ENCODE measurements around the gene RFTN1. TPM values are rescaled to one million over a fixed set of nuclear protein-coding genes. Genes with fewer than 3 reads are reported as not detected.

Gene RFTN1
- total and polyA plus RNA-seq, 5 experiments from 2014 or later = 35.3 to 61.8 (median 44.2) TPM

- Mint-ChIP-seq H3K27me3 (no peaks in the 10 kb centered on the region), H3K4me1 (peaks cover 50 to 99% (median 95%) of the 10 kb centered on the region in 4 donors), H3K27ac (peak overlapping the region; percentile 86 to 99 (median 96)), H3K9me3 (peaks cover 0 to 4% (median 0%) of the 10 kb centered on the region in 9 donors), H3K4me3 (peak overlapping the region; percentile 24 to 100 (median 93)), H3K36me3 (peaks cover 65 to 90% (median 76%) of the 10 kb centered on the region in 3 donors)
- ATAC-seq (no peak), DNase-seq (no peak)
- POLR2A ChIA-PET = interaction anchor here (1.7 to 11.0 kb wide), 7 partner anchors 7 to 216 kb away, joined by 5 to 268 read pairs (median 16); partner anchors contain the start of genes DPH3, OXNAD1 and RFTN1
Observed at GRCh38 chr3:16299746-16300145, 213.8 kb downstream of the RFTN1 start.

GRCh38 chr3:16298891-16299290, 214.6 kb downstream of the RFTN1 start:
- Mint-ChIP-seq H3K27me3 (no peaks in the 10 kb centered on the region), H3K36me3 (peaks cover 64 to 89% (median 71%) of the 10 kb centered on the region in 3 donors), H3K4me3 (peak overlapping the region; percentile 27 to 100 (median 93)), H3K4me1 (peaks cover 44 to 96% (median 90%) of the 10 kb centered on the region in 4 donors), H3K27ac (peak overlapping the region; percentile 86 to 99 (median 96)), H3K9me3 (peaks cover 0 to 9% (median under 1%) of the 10 kb centered on the region in 9 donors)
- DNase-seq (no peak), ATAC-seq (no peak)
- POLR2A ChIA-PET = interaction anchor here (1.3 to 1.6 kb wide), 3 partner anchors 10 to 18 kb away, joined by 6 to 12 read pairs (median 10); no protein-coding TSS in a partner anchor

- peak in 1 of 2 donors; percentile 4 for ATAC-seq
- Mint-ChIP-seq H3K9me3 (peaks cover 0 to 16% (median 6%) of the 10 kb centered on the region in 9 donors), H3K27ac (peak overlapping the region; percentile 86 to 99 (median 96)), H3K36me3 (peaks cover 63 to 90% (median 75%) of the 10 kb centered on the region in 3 donors), H3K4me3 (peak overlapping the region; percentile 27 to 100 (median 93)), H3K27me3 (no peaks in the 10 kb centered on the region), H3K4me1 (peaks cover 44 to 98% (median 89%) of the 10 kb centered on the region in 4 donors)
- POLR2A ChIA-PET = interaction anchor here (0.7 to 1.6 kb wide), 5 partner anchors 10 to 39 kb away, joined by 3 to 12 read pairs (median 6); no protein-coding TSS in a partner anchor
- DNase-seq = no peak
Observed at GRCh38 chr3:16297997-16298885, 215.3 kb downstream of the RFTN1 start.

GRCh38 chr3:16295298-16295890, 218.1 kb downstream of the RFTN1 start:
- DNase-seq = no peak
- peaks cover 0 to 16% (median 6%) of the 10 kb centered on the region in 9 donors for H3K9me3 Mint-ChIP-seq
- peaks cover 38 to 94% (median 83%) of the 10 kb centered on the region in 4 donors for H3K4me1 Mint-ChIP-seq
- peak overlapping the region; percentile 47 to 100 (median 76) for H3K4me3 Mint-ChIP-seq
- peak overlapping the region; percentile 76 to 99 (median 94) for H3K27ac Mint-ChIP-seq
- peaks cover 51 to 76% (median 62%) of the 10 kb centered on the region in 3 donors for H3K36me3 Mint-ChIP-seq
- no peak for ATAC-seq
- POLR2A ChIA-PET = interaction anchor here (1.2 to 9.8 kb wide), 7 partner anchors 9 to 217 kb away, joined by 5 to 304 read pairs (median 9); partner anchors contain the start of genes DPH3 and OXNAD1
- no peaks in the 10 kb centered on the region for H3K27me3 Mint-ChIP-seq

- H3K9me3 Mint-ChIP-seq = peaks cover 0 to 16% (median 6%) of the 10 kb centered on the region in 9 donors
- peaks cover 39 to 94% (median 81%) of the 10 kb centered on the region in 4 donors for H3K4me1 Mint-ChIP-seq
- peak overlapping the region; percentile 62 to 100 (median 75) for H3K4me3 Mint-ChIP-seq
- ATAC-seq = peak in 1 of 2 donors; percentile 30
- POLR2A ChIA-PET = interaction anchor here (0.6 to 9.8 kb wide), 6 partner anchors 9 to 217 kb away, joined by 3 to 304 read pairs (median 12); no protein-coding TSS in a partner anchor
- no peak for DNase-seq
- no peaks in the 10 kb centered on the region for H3K27me3 Mint-ChIP-seq
- peaks cover 51 to 77% (median 58%) of the 10 kb centered on the region in 3 donors for H3K36me3 Mint-ChIP-seq
- H3K27ac Mint-ChIP-seq = peak overlapping the region; percentile 86 to 99 (median 93)
Observed at GRCh38 chr3:16294844-16295243, 218.7 kb downstream of the RFTN1 start.

GRCh38 chr3:16290827-16291196, 222.7 kb downstream of the RFTN1 start:
- ATAC-seq = peak; percentile 15 to 32
- Mint-ChIP-seq H3K27ac (peak overlapping the region; percentile 93 to 99 (median 96)), H3K4me1 (peaks cover 33 to 88% (median 59%) of the 10 kb centered on the region in 4 donors), H3K9me3 (peaks cover 0 to 16% (median 6%) of the 10 kb centered on the region in 9 donors), H3K27me3 (no peaks in the 10 kb centered on the region), H3K4me3 (peak overlapping the region; percentile 95 to 100 (median 97)), H3K36me3 (peaks cover 50 to 64% (median 54%) of the 10 kb centered on the region in 3 donors)
- DNase-seq = peak in 3 of 10 donors; percentile 65 to 69 (median 68)
- POLR2A ChIA-PET = interaction anchor here (1.0 to 9.8 kb wide), 9 partner anchors 14 to 260 kb away, joined by 3 to 304 read pairs (median 6); partner anchors contain the start of genes DPH3 and OXNAD1

GRCh38 chr3:16290007-16290826, 223.3 kb downstream of the RFTN1 start:
- ATAC-seq = peak in 1 of 2 donors; percentile 11
- H3K27me3 Mint-ChIP-seq = no peaks in the 10 kb centered on the region
- H3K27ac Mint-ChIP-seq = peak overlapping the region; percentile 93 to 99 (median 96)
- H3K4me3 Mint-ChIP-seq = peak overlapping the region; percentile 95 to 100 (median 97)
- H3K4me1 Mint-ChIP-seq = peaks cover 29 to 88% (median 59%) of the 10 kb centered on the region in 4 donors
- peaks cover 44 to 58% (median 49%) of the 10 kb centered on the region in 3 donors for H3K36me3 Mint-ChIP-seq
- POLR2A ChIA-PET = interaction anchor here (1.0 to 9.8 kb wide), 9 partner anchors 14 to 260 kb away, joined by 3 to 304 read pairs (median 6); partner anchors contain the start of genes DPH3 and OXNAD1
- peaks cover 0 to 16% (median 6%) of the 10 kb centered on the region in 9 donors for H3K9me3 Mint-ChIP-seq
- peak in 8 of 10 donors; percentile 54 to 74 (median 61) for DNase-seq

GRCh38 chr3:16289144-16289889, 224.2 kb downstream of the RFTN1 start:
- H3K4me3 Mint-ChIP-seq = peak overlapping the region; percentile 95 to 100 (median 97)
- peaks cover 0 to 11% (median 5%) of the 10 kb centered on the region in 9 donors for H3K9me3 Mint-ChIP-seq
- H3K36me3 Mint-ChIP-seq = peaks cover 40 to 52% (median 42%) of the 10 kb centered on the region in 3 donors
- H3K27me3 Mint-ChIP-seq = no peaks in the 10 kb centered on the region
- DNase-seq (no peak), ATAC-seq (no peak)
- POLR2A ChIA-PET = interaction anchor here (0.6 to 9.8 kb wide), 11 partner anchors 9 to 227 kb away, joined by 3 to 304 read pairs (median 6); partner anchors contain the start of genes DPH3 and OXNAD1
- H3K27ac Mint-ChIP-seq = peak overlapping the region; percentile 93 to 99 (median 96)
- peaks cover 36 to 88% (median 61%) of the 10 kb centered on the region in 4 donors for H3K4me1 Mint-ChIP-seq

- Mint-ChIP-seq H3K27ac (peak overlapping the region; percentile 93 to 99 (median 96)), H3K27me3 (no peaks in the 10 kb centered on the region), H3K4me1 (peaks cover 37 to 87% (median 63%) of the 10 kb centered on the region in 4 donors), H3K4me3 (peak overlapping the region; percentile 95 to 100 (median 97)), H3K36me3 (peaks cover 37 to 46% (median 37%) of the 10 kb centered on the region in 3 donors), H3K9me3 (peaks cover 0 to 6% (median 2%) of the 10 kb centered on the region in 9 donors)
- no peak for DNase-seq
- POLR2A ChIA-PET = interaction anchor here (0.6 to 9.8 kb wide), 11 partner anchors 10 to 228 kb away, joined by 3 to 304 read pairs (median 6); partner anchors contain the start of genes DPH3 and OXNAD1
- ATAC-seq = peak in 1 of 2 donors; percentile 7
Observed at GRCh38 chr3:16288664-16289063, 224.8 kb downstream of the RFTN1 start.

GRCh38 chr3:16286751-16287543, 226.6 kb downstream of the RFTN1 start:
- peak overlapping the region; percentile 91 to 99 (median 96) for H3K27ac Mint-ChIP-seq
- peak overlapping the region; percentile 95 to 100 (median 97) for H3K4me3 Mint-ChIP-seq
- peaks cover 38 to 77% (median 66%) of the 10 kb centered on the region in 4 donors for H3K4me1 Mint-ChIP-seq
- POLR2A ChIA-PET = interaction anchor here (0.6 to 5.0 kb wide), 13 partner anchors 9 to 240 kb away, joined by 3 to 64 read pairs (median 12); partner anchors contain the start of genes DPH3, OXNAD1 and RFTN1
- ATAC-seq (peak; percentile 10 to 13), DNase-seq (no peak)
- H3K27me3 Mint-ChIP-seq = no peaks in the 10 kb centered on the region
- H3K9me3 Mint-ChIP-seq = no peaks in the 10 kb centered on the region
- H3K36me3 Mint-ChIP-seq = peaks cover 32 to 41% (median 33%) of the 10 kb centered on the region in 3 donors

All from naive thymus-derived CD8-positive, alpha-beta T cell (primary cell).